HepG2 (cell line): ENCODE measurements around the gene TMEM87A. TPM values are rescaled to one million over a fixed set of nuclear protein-coding genes. Genes with fewer than 3 reads are reported as not detected.

Source experiments
- ATAC-seq: fragments of 200-7000 bp; cut with Tn5 transposase; 3 replicates; pipeline ENCODE4 v1.9.1; 2020; ENCODE audit warnings: mild to moderate bottlenecking, moderate library complexity
- BruUV-seq: library from RNA; stranded (reverse); fragments of 400-500 nt; replicated peaks from 2 replicates; lab custom pipeline; 2021; lab: Mats Ljungman, UMichigan
- CTCF ChIA-PET: fragments of 300-600 bp; formaldehyde crosslinking; extraction: SDS; loops from one replicate; lab custom pipeline; 2021; ENCODE audit warnings: low total read pairs, inconsistent platforms, low intra/inter-chr PET ratio; lab: Yijun Ruan, JAX
- POLR2A ChIA-PET: fragments of 350-600 bp; sonication (Branson Sonifier 250); formaldehyde crosslinking; loops from one replicate; lab custom pipeline; 2020; ENCODE audit warnings: antibody characterized with exemption, inconsistent platforms; lab: Yijun Ruan, JAX
- DNase-seq: peaks from one replicate; pipeline ENCODE4 v3.0.0-alpha.2; 2015; ENCODE audit warnings: low spot score
- FAIRE-seq: peaks from 3 replicates; lab custom pipeline; 2011; peaks lifted over from hg19 to GRCh38; lab: Jason Lieb, UNC
- H2AFZ ChIP-seq: one replicate; pipeline ENCODE4 v1.6.1; 2011; ENCODE audit warnings: low read length, inconsistent platforms
- H3K27ac ChIP-seq: fragments of 300-600 bp; 3 replicates; pipeline ENCODE4 v1.8.0; 2011; ENCODE audit warnings: mixed run types, mild to moderate bottlenecking, mixed read lengths, low read length, inconsistent platforms; ENCODE audit not compliant: insufficient read depth; ENCODE audit errors: extremely low read length
- H3K27me3 ChIP-seq, 2 experiments: fragments of 200-600 bp in 1 of 2; 2 replicates in 1 of 2; 3 replicates in 1 of 2; pipeline versions ENCODE4 v1.6.0 to v1.8.0; 2011; ENCODE audit warnings: low read length in 2 of 2, mild to moderate bottlenecking in 2 of 2, moderate library complexity in 2 of 2, inconsistent platforms in 1 of 2; ENCODE audit not compliant: insufficient read depth in 2 of 2, control insufficient read depth in 1 of 2
- H3K36me3 ChIP-seq, 2 experiments: fragments of 200-600 bp in 1 of 2; replicated peaks in 1 of 2; 2 replicates in 1 of 2; 3 replicates in 1 of 2; pipeline versions ENCODE4 v1.5.1 to v1.8.0; 2011; ENCODE audit warnings: low read length in 2 of 2, inconsistent platforms in 1 of 2; ENCODE audit not compliant: insufficient read depth in 2 of 2, control insufficient read depth in 1 of 2
- H3K4me1 ChIP-seq: 2 replicates; pipeline ENCODE4 v1.5.1; 2012; ENCODE audit warnings: low read length, inconsistent platforms; ENCODE audit not compliant: insufficient read depth
- H3K4me2 ChIP-seq: 2 replicates; pipeline ENCODE4 v1.6.0; 2011; ENCODE audit warnings: low read depth, low read length, inconsistent platforms
- H3K4me3 ChIP-seq, 3 experiments: fragments of 200-600 bp in 1 of 3; sonication (generic), shearing (Covaris generic) in 1 of 3; replicated peaks in 1 of 3; 2 replicates each; pipeline ENCODE4 v1.5.1; 2011 to 2016; ENCODE audit warnings: low read length in 3 of 3, inconsistent platforms in 2 of 3, low read depth in 2 of 3, mild to moderate bottlenecking in 2 of 3, control low read depth in 1 of 3, mixed read lengths in 1 of 3; ENCODE audit not compliant: insufficient read depth in 1 of 3
- H3K79me2 ChIP-seq: one replicate; pipeline ENCODE4 v1.6.1; 2011; ENCODE audit warnings: low read length, inconsistent platforms; ENCODE audit not compliant: insufficient read depth
- H3K9ac ChIP-seq: 2 replicates; pipeline ENCODE4 v1.6.0; 2011; ENCODE audit warnings: mild to moderate bottlenecking, low read depth, low read length, inconsistent platforms; ENCODE audit not compliant: insufficient read depth
- H3K9me3 ChIP-seq: 2 replicates; pipeline ENCODE4 v1.5.1; 2012; ENCODE audit warnings: mild to moderate bottlenecking, low read length
- H4K20me1 ChIP-seq: 2 replicates; pipeline ENCODE4 v1.6.0; 2011; ENCODE audit warnings: inconsistent platforms, mild to moderate bottlenecking, low read length, moderate library complexity; ENCODE audit not compliant: insufficient read depth
- DR1 ChIP-seq: sonication (generic); formaldehyde crosslinking; IDR thresholded peaks from 2 replicates; pipeline ENCODE4 v1.8.0; 2021; ENCODE audit warnings: mild to moderate bottlenecking, missing genetic modification reagents, inconsistent platforms
- EEA1 ChIP-seq: sonication (generic); formaldehyde crosslinking; IDR thresholded peaks from 2 replicates; pipeline ENCODE4 v1.5.1; 2020; ENCODE audit warnings: mild to moderate bottlenecking, missing genetic modification reagents, borderline replicate concordance
- ESRRA ChIP-seq: sonication (generic); formaldehyde crosslinking; IDR thresholded peaks from 2 replicates; pipeline ENCODE4 v1.5.1; 2020; ENCODE audit warnings: mild to moderate bottlenecking, low read depth, missing genetic modification reagents
- RFXANK ChIP-seq: IDR thresholded peaks from 2 replicates; pipeline ENCODE4 v1.6.1; 2016
- SAP130 ChIP-seq: IDR thresholded peaks from 2 replicates; pipeline ENCODE4 v1.6.1; 2016; ENCODE audit warnings: low read depth
- TSC22D2 ChIP-seq: sonication (generic); formaldehyde crosslinking; IDR thresholded peaks from 2 replicates; pipeline ENCODE4 v1.5.1; 2020; ENCODE audit warnings: missing genetic modification reagents, mild to moderate bottlenecking, borderline replicate concordance
- XBP1 ChIP-seq: sonication (generic); formaldehyde crosslinking; IDR thresholded peaks from 2 replicates; pipeline ENCODE4 v1.5.0; 2020; ENCODE audit warnings: missing genetic modification reagents
- ZNF30 ChIP-seq: sonication (generic); formaldehyde crosslinking; IDR thresholded peaks from 2 replicates; pipeline ENCODE4 v1.5.0; 2020; ENCODE audit warnings: mild to moderate bottlenecking, missing genetic modification reagents
- ZNF432 ChIP-seq: sonication (generic); formaldehyde crosslinking; IDR thresholded peaks from 2 replicates; pipeline ENCODE4 v1.5.0; 2020; ENCODE audit warnings: missing genetic modification reagents, mild to moderate bottlenecking, borderline replicate concordance
- ZNF549 ChIP-seq: sonication (generic); formaldehyde crosslinking; IDR thresholded peaks from 2 replicates; pipeline ENCODE4 v1.5.0; 2020; ENCODE audit warnings: missing genetic modification reagents
- ZNF674 ChIP-seq: sonication (generic); formaldehyde crosslinking; IDR thresholded peaks from 2 replicates; pipeline ENCODE4 v1.5.0; 2020; ENCODE audit warnings: low read depth, mild to moderate bottlenecking, missing genetic modification reagents
- ZNF780A ChIP-seq: sonication (generic); formaldehyde crosslinking; IDR thresholded peaks from 2 replicates; pipeline ENCODE4 v1.8.0; 2022; ENCODE audit warnings: mild to moderate bottlenecking, missing genetic modification reagents, moderate library complexity
- WGBS: methylation state at CpG from one replicate; pipeline ENCODE4 v1.1.6; 2017; ENCODE audit warnings: low lambda C conversion rate; 5-methylcytosine and 5-hydroxymethylcytosine counted together
- in situ Hi-C: cut with HindIII; loops from 2 replicates; pipeline ENCODE4 v1.10.0; 2017; ENCODE audit warnings: low pct_unique_long_range_greater_than_20kb; ENCODE audit not compliant: extremely low pct_ligation_motif_present
- intact Hi-C: fragments of 100-400 bp; cut with micrococcal nuclease; formaldehyde crosslinking; loops from one replicate; pipeline ENCODE4 v1.10.0; 2022; ENCODE audit not compliant: unreplicated experiment
- polyA plus RNA-seq, 8 experiments: library from polyadenylated mRNA; depleted of rRNA in 3 of 8; stranded (reverse) in 7 of 8; unstranded in 1 of 8; fragments of >200 nt; fragmentation: Illumina TruSeq in 4 of 8; extraction: Trizol in 4 of 8; gene quantifications; 2 replicates each; pipeline versions ENCODE4 v1.2.1 to v1.2.3, GENCODE V29; 2011 to 2016; ENCODE audit warnings: low read depth in 4 of 8, missing spikeins in 1 of 8, mixed read lengths in 1 of 8; ENCODE audit not compliant: insufficient read depth in 1 of 8
- total RNA-seq, 5 experiments: library from RNA; depleted of rRNA; stranded (reverse); fragments of >200 nt; fragmentation: Illumina TruSeq; extraction: Trizol; gene quantifications; 2 replicates each; pipeline ENCODE4 v1.2.3, GENCODE V29; 2016; ENCODE audit warnings: low read depth in 1 of 5
- TF ChIP-seq, protein P1 (sequence below): sonication (generic); formaldehyde crosslinking; IDR thresholded peaks from 2 replicates; pipeline ENCODE4 v1.5.0; 2020; ENCODE audit warnings: missing genetic modification reagents
- TF ChIP-seq, protein P2 (sequence below): sonication (generic); formaldehyde crosslinking; IDR thresholded peaks from 2 replicates; pipeline ENCODE4 v1.4.0; 2020; ENCODE audit warnings: missing genetic modification reagents, borderline replicate concordance

TMEM87A gene
- total and polyA plus RNA-seq, 2 of the 13 experiments (the other 11 are each of a cell fraction or from before 2014, with no cell fraction given): 20.2 to 42.8 TPM

DNA sequence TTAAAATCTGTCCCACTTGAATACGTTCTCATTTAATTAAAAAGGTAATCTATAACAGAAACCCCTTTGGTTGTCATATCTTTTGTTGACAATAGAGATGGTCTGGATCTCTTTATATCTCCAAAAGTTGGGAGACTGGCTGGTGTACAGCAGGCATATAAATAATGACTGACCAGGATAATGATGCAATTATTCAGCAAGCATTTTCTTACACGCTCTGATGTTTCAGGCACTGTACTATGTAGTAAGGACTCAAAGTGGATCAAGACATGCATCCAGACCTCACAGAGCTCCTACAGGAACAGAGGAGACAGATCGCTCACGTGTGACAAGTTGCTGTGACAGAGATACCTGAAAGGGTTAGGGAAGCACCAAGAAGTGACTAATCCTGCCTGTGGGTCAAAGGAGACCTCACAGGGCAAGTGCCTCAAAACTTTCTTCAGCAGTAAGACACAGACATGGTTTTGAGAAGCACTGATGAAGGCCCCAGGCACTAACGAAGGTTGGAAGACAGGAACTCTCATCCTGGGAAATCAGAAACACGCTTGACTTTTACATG is 90.8 kb downstream of the TMEM87A start:
- Histone ChIP-seq H3K4me3 (no peak overlapping the region), H3K9me3 (no peaks in the 10 kb centered on the region), H3K36me3 (peaks cover 16 to 55% of the 10 kb centered on the region in 2 experiments), H4K20me1 (no peaks in the 10 kb centered on the region)
- DNase-seq (no peak), ATAC-seq (no peak)
- intact Hi-C loops: no loop called here
- CTCF ChIA-PET: no interaction called here
- WGBS: 94% methylated on average over 6 of the region's 6 CpGs
- POLR2A ChIA-PET: no interaction called here
- no TSS peak for BruUV-seq
- TF ChIP-seq ZNF549 (CRISPR knock-in tag) (no peak), ZNF780A (CRISPR knock-in tag) (no peak), DR1 (CRISPR knock-in tag) (no peak), ZNF674 (CRISPR knock-in tag) (no peak), SAP130 (CRISPR knock-in tag) (no peak), ZNF30 (CRISPR knock-in tag) (no peak), EEA1 (no peak), ESRRA (no peak), ZNF432 (CRISPR knock-in tag) (no peak), RFXANK (CRISPR knock-in tag) (no peak), XBP1 (CRISPR knock-in tag) (no peak), TSC22D2 (CRISPR knock-in tag) (no peak)
- TF ChIP-seq, protein P1, sequence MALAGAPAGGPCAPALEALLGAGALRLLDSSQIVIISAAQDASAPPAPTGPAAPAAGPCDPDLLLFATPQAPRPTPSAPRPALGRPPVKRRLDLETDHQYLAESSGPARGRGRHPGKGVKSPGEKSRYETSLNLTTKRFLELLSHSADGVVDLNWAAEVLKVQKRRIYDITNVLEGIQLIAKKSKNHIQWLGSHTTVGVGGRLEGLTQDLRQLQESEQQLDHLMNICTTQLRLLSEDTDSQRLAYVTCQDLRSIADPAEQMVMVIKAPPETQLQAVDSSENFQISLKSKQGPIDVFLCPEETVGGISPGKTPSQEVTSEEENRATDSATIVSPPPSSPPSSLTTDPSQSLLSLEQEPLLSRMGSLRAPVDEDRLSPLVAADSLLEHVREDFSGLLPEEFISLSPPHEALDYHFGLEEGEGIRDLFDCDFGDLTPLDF (CRISPR knock-in tag): no peak
- TF ChIP-seq, protein P2, sequence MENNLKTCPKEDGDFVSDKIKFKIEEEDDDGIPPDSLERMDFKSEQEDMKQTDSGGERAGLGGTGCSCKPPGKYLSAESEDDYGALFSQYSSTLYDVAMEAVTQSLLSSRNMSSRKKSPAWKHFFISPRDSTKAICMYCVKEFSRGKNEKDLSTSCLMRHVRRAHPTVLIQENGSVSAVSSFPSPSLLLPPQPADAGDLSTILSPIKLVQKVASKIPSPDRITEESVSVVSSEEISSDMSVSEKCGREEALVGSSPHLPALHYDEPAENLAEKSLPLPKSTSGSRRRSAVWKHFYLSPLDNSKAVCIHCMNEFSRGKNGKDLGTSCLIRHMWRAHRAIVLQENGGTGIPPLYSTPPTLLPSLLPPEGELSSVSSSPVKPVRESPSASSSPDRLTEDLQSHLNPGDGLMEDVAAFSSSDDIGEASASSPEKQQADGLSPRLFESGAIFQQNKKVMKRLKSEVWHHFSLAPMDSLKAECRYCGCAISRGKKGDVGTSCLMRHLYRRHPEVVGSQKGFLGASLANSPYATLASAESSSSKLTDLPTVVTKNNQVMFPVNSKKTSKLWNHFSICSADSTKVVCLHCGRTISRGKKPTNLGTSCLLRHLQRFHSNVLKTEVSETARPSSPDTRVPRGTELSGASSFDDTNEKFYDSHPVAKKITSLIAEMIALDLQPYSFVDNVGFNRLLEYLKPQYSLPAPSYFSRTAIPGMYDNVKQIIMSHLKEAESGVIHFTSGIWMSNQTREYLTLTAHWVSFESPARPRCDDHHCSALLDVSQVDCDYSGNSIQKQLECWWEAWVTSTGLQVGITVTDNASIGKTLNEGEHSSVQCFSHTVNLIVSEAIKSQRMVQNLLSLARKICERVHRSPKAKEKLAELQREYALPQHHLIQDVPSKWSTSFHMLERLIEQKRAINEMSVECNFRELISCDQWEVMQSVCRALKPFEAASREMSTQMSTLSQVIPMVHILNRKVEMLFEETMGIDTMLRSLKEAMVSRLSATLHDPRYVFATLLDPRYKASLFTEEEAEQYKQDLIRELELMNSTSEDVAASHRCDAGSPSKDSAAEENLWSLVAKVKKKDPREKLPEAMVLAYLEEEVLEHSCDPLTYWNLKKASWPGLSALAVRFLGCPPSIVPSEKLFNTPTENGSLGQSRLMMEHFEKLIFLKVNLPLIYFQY (CRISPR knock-in tag): no peak
- TF ChIP-seq, all 625 proteins: peak for 0
- no peak overlapping the region for H3K9ac ChIP-seq
- in situ Hi-C loops: no loop called here
- H3K27ac ChIP-seq: no peak overlapping the region
- H3K27me3 ChIP-seq: no peaks in the 10 kb centered on the region
- peaks cover 22% of the 10 kb centered on the region for H3K4me1 ChIP-seq
- H3K79me2 ChIP-seq: no peaks in the 10 kb centered on the region
- H2AFZ ChIP-seq: no peak overlapping the region
- FAIRE-seq: no peak
- H3K4me2 ChIP-seq: no peak overlapping the region
